ENCODE results near the gene BCAT1. TPM values are rescaled to one million over a fixed set of nuclear protein-coding genes. Genes with fewer than 3 reads are reported as not detected.

BCAT1 gene
- total RNA-seq, 2 donors from 2014 or later, result 4.2 to 7.4 TPM

- intact Hi-C loops (cut with DNase I), result no loop called here
- TF ChIP-seq, protein P1, sequence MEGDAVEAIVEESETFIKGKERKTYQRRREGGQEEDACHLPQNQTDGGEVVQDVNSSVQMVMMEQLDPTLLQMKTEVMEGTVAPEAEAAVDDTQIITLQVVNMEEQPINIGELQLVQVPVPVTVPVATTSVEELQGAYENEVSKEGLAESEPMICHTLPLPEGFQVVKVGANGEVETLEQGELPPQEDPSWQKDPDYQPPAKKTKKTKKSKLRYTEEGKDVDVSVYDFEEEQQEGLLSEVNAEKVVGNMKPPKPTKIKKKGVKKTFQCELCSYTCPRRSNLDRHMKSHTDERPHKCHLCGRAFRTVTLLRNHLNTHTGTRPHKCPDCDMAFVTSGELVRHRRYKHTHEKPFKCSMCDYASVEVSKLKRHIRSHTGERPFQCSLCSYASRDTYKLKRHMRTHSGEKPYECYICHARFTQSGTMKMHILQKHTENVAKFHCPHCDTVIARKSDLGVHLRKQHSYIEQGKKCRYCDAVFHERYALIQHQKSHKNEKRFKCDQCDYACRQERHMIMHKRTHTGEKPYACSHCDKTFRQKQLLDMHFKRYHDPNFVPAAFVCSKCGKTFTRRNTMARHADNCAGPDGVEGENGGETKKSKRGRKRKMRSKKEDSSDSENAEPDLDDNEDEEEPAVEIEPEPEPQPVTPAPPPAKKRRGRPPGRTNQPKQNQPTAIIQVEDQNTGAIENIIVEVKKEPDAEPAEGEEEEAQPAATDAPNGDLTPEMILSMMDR (IDR thresholded peaks at IDR 0.05), result no peak
- Histone ChIP-seq H3K9ac (ENCODE audit: low read depth in 2 of 2, low read length in 2 of 2) (no peak overlapping the region), H3K9me3 (no peaks in the 10 kb centered on the region), H3K4me1 (no peaks in the 10 kb centered on the region), H3K27ac (no peak overlapping the region), H3K36me3 (no peaks in the 10 kb centered on the region), H3K4me3 (no peak overlapping the region), H3K27me3 (no peaks in the 10 kb centered on the region)
- DNase-seq, result no peak
Measured at GRCh38 chr12:24760606-24761378, 188.1 kb downstream of the BCAT1 start.

DNA sequence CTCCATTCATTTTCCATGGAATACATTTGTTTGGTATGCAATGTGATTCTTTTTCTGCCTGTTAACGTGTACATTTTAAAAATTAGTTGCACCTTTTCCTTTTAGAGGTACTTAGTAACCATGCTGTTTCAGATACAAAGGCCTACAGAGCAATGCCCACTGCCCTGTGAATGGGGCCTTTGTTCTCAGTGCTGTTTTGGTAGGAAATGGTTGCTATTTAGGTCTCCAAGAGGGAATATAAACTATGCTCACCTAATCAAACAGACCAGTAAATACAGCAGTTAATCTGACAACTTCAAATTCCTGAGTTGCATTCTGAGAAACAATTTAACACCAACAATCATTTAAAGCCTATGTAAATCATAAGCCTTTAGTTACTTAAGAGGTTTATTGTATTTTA lies 188.7 kb downstream of the BCAT1 start:
- Histone ChIP-seq H3K9ac (ENCODE audit: low read depth in 2 of 2, low read length in 2 of 2) (no peak overlapping the region), H3K4me3 (no peak overlapping the region), H3K27ac (no peak overlapping the region), H3K4me1 (no peaks in the 10 kb centered on the region), H3K27me3 (no peaks in the 10 kb centered on the region), H3K36me3 (no peaks in the 10 kb centered on the region), H3K9me3 (no peaks in the 10 kb centered on the region)
- TF ChIP-seq, protein P1 (IDR thresholded peaks at IDR 0.05), result no peak
- no peak for DNase-seq
- intact Hi-C loops (cut with DNase I), result no loop called here

Other genes starting within 250 kb of the BCAT1 start
- gene DNAI7, start 246.1 kb upstream of the BCAT1 start, total RNA-seq, result not detected
- gene ETFRF1, start 246.1 kb upstream of the BCAT1 start, total RNA-seq, result 10 to 100 TPM; 10.5 to 13.7 TPM

Data from colonic mucosa (tissue), 4 donors.